Parathyroid adenoma (tissue), 2 donors: ENCODE results near the gene TMX2.

Experiments used
- H2AFZ ChIP-seq: fragments of 300-600 bp; sonication (generic); one replicate; pipeline ENCODE4 v1.7.0; 2017; ENCODE audit warnings: antibody characterized with exemption, mild to moderate bottlenecking
- H3K27ac ChIP-seq: fragments of 300-600 bp; sonication (generic); one replicate; pipeline ENCODE4 v1.7.0; 2017
- H3K27me3 ChIP-seq: fragments of 300-600 bp; sonication (generic); one replicate; pipeline ENCODE4 v1.7.0; 2017; ENCODE audit warnings: low read length; ENCODE audit not compliant: control insufficient read depth, insufficient read depth
- H3K36me3 ChIP-seq: fragments of 300-600 bp; sonication (generic); one replicate; pipeline ENCODE4 v1.7.0; 2017; ENCODE audit warnings: low read length; ENCODE audit not compliant: control insufficient read depth, insufficient read depth
- H3K4me1 ChIP-seq: fragments of 300-600 bp; sonication (generic); one replicate; pipeline ENCODE4 v1.7.0; 2017; ENCODE audit warnings: control low read depth
- H3K4me2 ChIP-seq: fragments of 300-600 bp; sonication (generic); one replicate; pipeline ENCODE4 v1.7.0; 2017; ENCODE audit warnings: low read length
- H3K4me3 ChIP-seq: fragments of 300-600 bp; sonication (generic); one replicate; pipeline ENCODE4 v1.7.0; 2017; ENCODE audit warnings: low read depth, low read length
- H3K79me2 ChIP-seq: fragments of 300-600 bp; sonication (generic); one replicate; pipeline ENCODE4 v1.7.0; 2017; ENCODE audit warnings: control low read depth
- H3K9ac ChIP-seq: fragments of 300-600 bp; sonication (generic); one replicate; pipeline ENCODE4 v1.7.0; 2017; ENCODE audit warnings: mild to moderate bottlenecking
- H3K9me3 ChIP-seq: fragments of 300-600 bp; sonication (generic); one replicate; pipeline ENCODE4 v1.7.0; 2017; ENCODE audit warnings: low read length; ENCODE audit not compliant: control insufficient read depth
- TF ChIP-seq, protein P1 (sequence below): fragments of 300-600 bp; sonication (generic); IDR thresholded peaks from one replicate; pipeline ENCODE4 v1.7.0; 2017; ENCODE audit warnings: antibody characterized with exemption, mild to moderate bottlenecking
- donor health status: primary hyperparathyroidism.

Gene TMX2

DNA sequence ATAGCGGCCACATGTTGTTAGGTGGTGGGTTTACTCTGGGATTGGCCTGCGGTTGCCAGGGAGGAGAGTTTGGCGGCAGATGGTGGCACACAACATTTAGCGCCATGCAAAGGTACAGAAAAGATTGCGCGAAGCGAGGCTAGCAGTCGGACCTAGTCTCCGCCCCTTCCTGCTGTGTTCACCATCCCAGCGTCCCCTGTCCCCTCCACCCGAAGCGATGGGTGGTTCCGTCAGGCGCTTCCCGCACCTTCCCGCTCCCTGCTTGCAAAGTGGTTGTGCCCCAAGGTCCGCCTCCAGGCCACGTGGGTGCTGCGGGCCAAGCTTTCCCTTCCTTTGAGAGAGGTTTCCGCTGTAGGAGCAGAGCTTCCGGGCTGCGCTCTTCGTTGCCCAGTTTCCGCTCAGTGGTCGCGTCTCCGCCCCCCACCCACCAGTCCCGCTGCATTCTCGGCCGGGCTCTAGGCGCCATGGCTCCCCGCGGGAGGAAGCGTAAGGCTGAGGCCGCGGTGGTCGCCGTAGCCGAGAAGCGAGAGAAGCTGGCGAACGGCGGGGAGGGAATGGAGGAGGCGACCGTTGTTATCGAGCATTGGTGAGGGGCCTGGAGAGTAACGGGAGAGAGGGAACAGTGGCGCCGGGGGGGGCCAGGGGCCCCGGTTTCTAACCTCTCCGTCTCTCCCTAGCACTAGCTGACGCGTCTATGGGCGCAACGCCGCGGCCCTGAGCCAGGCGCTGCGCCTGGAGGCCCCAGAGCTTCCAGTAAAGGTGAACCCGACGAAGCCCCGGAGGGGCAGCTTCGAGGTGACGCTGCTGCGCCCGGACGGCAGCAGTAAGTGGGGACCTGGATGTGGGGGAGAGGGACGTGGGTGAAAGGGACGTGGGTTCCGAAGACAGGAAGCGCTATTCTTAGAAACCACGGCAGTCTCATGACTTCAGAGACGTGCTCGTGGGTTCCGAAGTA is 29.0 kb downstream of the TMX2 start, which contains the start of gene SELENOH:
TSS of gene SELENOH (plus strand) at position 360 of the 955 bp plus-strand sequence. CDS start at position 465, 105 bp downstream.
- Histone ChIP-seq H3K4me3 (peak within 1 kb of the TSS; percentile 68), H3K27me3 (no peaks in the 10 kb centered on the region), H3K9ac (peak within 1 kb of the TSS; percentile 69), H2AFZ (peak within 1 kb of the TSS; percentile 91), H3K36me3 (no peaks in the 10 kb centered on the region), H3K4me2 (peak within 1 kb of the TSS; percentile 84), H3K79me2 (no peaks in the 10 kb centered on the region), H3K9me3 (no peaks in the 10 kb centered on the region), H3K27ac (peak within 1 kb of the TSS; percentile 85), H3K4me1 (no peaks in the 10 kb centered on the region)
- TF ChIP-seq, protein P1, sequence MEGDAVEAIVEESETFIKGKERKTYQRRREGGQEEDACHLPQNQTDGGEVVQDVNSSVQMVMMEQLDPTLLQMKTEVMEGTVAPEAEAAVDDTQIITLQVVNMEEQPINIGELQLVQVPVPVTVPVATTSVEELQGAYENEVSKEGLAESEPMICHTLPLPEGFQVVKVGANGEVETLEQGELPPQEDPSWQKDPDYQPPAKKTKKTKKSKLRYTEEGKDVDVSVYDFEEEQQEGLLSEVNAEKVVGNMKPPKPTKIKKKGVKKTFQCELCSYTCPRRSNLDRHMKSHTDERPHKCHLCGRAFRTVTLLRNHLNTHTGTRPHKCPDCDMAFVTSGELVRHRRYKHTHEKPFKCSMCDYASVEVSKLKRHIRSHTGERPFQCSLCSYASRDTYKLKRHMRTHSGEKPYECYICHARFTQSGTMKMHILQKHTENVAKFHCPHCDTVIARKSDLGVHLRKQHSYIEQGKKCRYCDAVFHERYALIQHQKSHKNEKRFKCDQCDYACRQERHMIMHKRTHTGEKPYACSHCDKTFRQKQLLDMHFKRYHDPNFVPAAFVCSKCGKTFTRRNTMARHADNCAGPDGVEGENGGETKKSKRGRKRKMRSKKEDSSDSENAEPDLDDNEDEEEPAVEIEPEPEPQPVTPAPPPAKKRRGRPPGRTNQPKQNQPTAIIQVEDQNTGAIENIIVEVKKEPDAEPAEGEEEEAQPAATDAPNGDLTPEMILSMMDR: no peak

DNA sequence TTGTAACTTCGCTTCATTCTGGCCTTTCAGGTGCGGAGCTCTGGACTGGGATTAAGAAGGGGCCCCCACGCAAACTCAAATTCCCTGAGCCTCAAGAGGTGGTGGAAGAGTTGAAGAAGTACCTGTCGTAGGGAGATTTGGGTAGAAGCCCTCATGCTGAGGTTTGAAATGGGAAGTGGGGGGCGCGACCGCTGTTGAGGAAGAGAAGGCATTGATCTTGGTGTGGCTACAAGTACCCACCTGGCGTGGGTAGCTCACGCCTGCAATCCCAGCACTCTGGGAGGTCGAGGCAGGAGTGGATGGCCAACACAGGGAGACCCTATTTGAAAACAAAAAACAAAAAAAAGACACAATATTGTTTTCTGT is 29.7 kb downstream of the TMX2 start:
- peak overlapping the region; percentile 69 for H3K9ac ChIP-seq
- no peaks in the 10 kb centered on the region for H3K79me2 ChIP-seq
- peak overlapping the region; percentile 68 for H3K4me3 ChIP-seq
- H3K4me1 ChIP-seq: no peaks in the 10 kb centered on the region
- H2AFZ ChIP-seq: no peak overlapping the region
- TF ChIP-seq, protein P1: no peak
- H3K9me3 ChIP-seq: no peaks in the 10 kb centered on the region
- no peaks in the 10 kb centered on the region for H3K36me3 ChIP-seq
- H3K27ac ChIP-seq: peak overlapping the region; percentile 85
- no peaks in the 10 kb centered on the region for H3K27me3 ChIP-seq
- H3K4me2 ChIP-seq: peak overlapping the region; percentile 84

DNA sequence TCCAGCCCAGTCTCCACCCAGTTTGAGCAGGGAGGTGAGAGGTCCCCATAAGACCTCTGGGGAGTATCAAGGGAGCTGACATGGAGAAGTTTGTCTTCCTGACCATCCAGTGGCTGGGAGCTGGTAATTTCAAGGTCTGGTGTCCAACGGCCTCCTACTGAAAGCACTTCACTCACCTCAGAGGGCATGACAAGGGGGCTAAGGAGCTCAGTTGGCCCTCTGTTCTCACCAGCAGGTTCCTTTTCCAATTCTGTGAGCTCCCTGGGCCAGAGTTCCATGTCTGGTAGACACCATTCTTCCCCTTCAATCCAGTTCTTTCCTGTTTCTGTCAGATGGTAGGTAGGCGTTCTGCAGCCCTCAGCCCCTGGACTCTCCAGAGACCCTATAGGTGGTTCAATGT is 32.0 kb downstream of the TMX2 start:
- Histone ChIP-seq H3K9me3 (no peaks in the 10 kb centered on the region), H3K79me2 (no peaks in the 10 kb centered on the region), H3K4me3 (no peak overlapping the region), H3K4me2 (no peak overlapping the region), H3K27me3 (no peaks in the 10 kb centered on the region), H3K9ac (no peak overlapping the region), H3K36me3 (no peaks in the 10 kb centered on the region), H3K4me1 (no peaks in the 10 kb centered on the region), H2AFZ (no peak overlapping the region), H3K27ac (no peak overlapping the region)
- TF ChIP-seq, protein P1: no peak

DNA sequence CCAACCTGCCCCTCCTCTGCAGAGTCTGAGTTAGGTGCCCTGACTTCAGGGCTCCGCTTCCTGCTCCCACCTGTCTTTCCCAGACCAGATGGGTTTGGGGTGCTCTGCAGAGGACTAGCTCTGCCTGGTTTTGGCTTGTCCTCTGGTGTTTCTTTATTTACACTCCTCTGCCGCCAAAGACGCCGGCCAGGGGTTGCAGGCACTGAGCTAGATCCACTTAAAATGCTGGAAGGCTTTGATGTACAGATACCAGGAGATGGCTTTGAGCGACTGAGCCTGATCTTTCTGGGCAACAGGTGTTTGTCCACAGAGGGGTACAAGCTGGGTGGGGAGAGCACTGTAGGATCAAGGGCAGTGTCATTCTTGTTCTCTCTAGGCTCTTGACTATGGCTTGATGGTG is 32.8 kb downstream of the TMX2 start:
- Histone ChIP-seq H2AFZ (no peak overlapping the region), H3K9me3 (no peaks in the 10 kb centered on the region), H3K79me2 (no peaks in the 10 kb centered on the region), H3K27me3 (no peaks in the 10 kb centered on the region), H3K9ac (no peak overlapping the region), H3K4me1 (no peaks in the 10 kb centered on the region), H3K27ac (no peak overlapping the region), H3K4me2 (no peak overlapping the region), H3K36me3 (no peaks in the 10 kb centered on the region), H3K4me3 (no peak overlapping the region)
- TF ChIP-seq, protein P1: no peak
